ENCODE data around the gene RPAP2. TPM values are rescaled to one million over a fixed set of nuclear protein-coding genes. Genes with fewer than 3 reads are reported as not detected.

The RPAP2 gene
- total and polyA plus RNA-seq, 2 donors (not counting 3 experiments of a cell fraction or from before 2014, with no cell fraction given): 4.3 to 24.9 TPM

GRCh38 chr1:92307980-92308379, 9.1 kb downstream of the RPAP2 start:
- H3K9me3 ChIP-seq (replicated peaks; ENCODE audit: control insufficient read depth, insufficient read depth, low read length): no peaks in the 10 kb centered on the region
- dilution Hi-C loops (cut with MboI; ENCODE audit: extremely low pct_ligation_motif_present, low sequenced_read_pairs): no loop called here
- H3K4me1 ChIP-seq (ENCODE audit: control insufficient read depth, extremely low read depth, insufficient read depth, low read length): no peaks in the 10 kb centered on the region
- CTCF ChIA-PET: interaction anchor here (1.1 to 3.4 kb wide), 7 partner anchors 17 to 511 kb away, joined by 3 to 40 read pairs (median 7); no protein-coding TSS in a partner anchor
- H3K27ac ChIP-seq (ENCODE audit: insufficient read depth, low read depth, low read length): no peak overlapping the region
- intact Hi-C loops (cut with micrococcal nuclease): no loop called here
- FAIRE-seq (no peak), DNase-seq (ENCODE audit: low read depth, low spot score) (no peak)
- POLR2A ChIA-PET: no interaction called here
- no peak overlapping the region for H3K4me2 ChIP-seq (ENCODE audit: insufficient read depth, low read length)
- no peaks in the 10 kb centered on the region for H3K27me3 ChIP-seq (ENCODE audit: control insufficient read depth in 2 of 2, insufficient read depth in 2 of 2, low read length in 2 of 2)
- H3K36me3 ChIP-seq (ENCODE audit: control insufficient read depth in 2 of 2, extremely low read depth in 1 of 2, insufficient read depth in 2 of 2, low read length in 2 of 2): peaks cover 4% of the 10 kb centered on the region in 2 experiments
- no peaks in the 10 kb centered on the region for H3K79me2 ChIP-seq (ENCODE audit: control insufficient read depth, insufficient read depth, low read length)
- TF ChIP-seq POLR2AphosphoS5 (IDR thresholded peaks at IDR 0.05; ENCODE audit: insufficient read depth, low read depth, low read length): no peak
- no peak for TF ChIP-seq FOS (IDR thresholded peaks at IDR 0.05; ENCODE audit: borderline replicate concordance, insufficient read depth, low read length)
- no peak for TF ChIP-seq MAX (IDR thresholded peaks at IDR 0.05; ENCODE audit: insufficient read depth, insufficient read length)
- no peak for TF ChIP-seq MYC (IDR thresholded peaks at IDR 0.05; ENCODE audit: low read depth, low read length)
- no peak for TF ChIP-seq CTCF (IDR thresholded peaks at IDR 0.05; ENCODE audit: extremely low read depth in 1 of 2, insufficient read depth in 1 of 2, low read depth in 1 of 2, low read length in 2 of 2)
- H3K9me1 ChIP-seq (replicated peaks; ENCODE audit: control insufficient read depth, extremely low read depth, insufficient read depth, low read length): no peaks in the 10 kb centered on the region
- BruUV-seq (replicated peaks): no TSS peak
- no peak overlapping the region for H2AFZ ChIP-seq (ENCODE audit: low read depth, low read length)
- H4K20me1 ChIP-seq (replicated peaks; ENCODE audit: control insufficient read depth, extremely low read depth, insufficient read depth, low read length): no peaks in the 10 kb centered on the region
- H3K9ac ChIP-seq (replicated peaks; ENCODE audit: extremely low read depth, insufficient read depth, low read length): no peak overlapping the region
- H3K4me3 ChIP-seq (replicated peaks in 1 of 3; ENCODE audit: insufficient read depth in 1 of 3, low read depth in 1 of 3, low read length in 3 of 3): no peak overlapping the region

- Histone ChIP-seq H4K20me1 (replicated peaks; ENCODE audit: control insufficient read depth, extremely low read depth, insufficient read depth, low read length) (no peaks in the 10 kb centered on the region), H2AFZ (ENCODE audit: low read depth, low read length) (no peak overlapping the region), H3K9me1 (replicated peaks; ENCODE audit: control insufficient read depth, extremely low read depth, insufficient read depth, low read length) (no peaks in the 10 kb centered on the region), H3K79me2 (ENCODE audit: control insufficient read depth, insufficient read depth, low read length) (no peaks in the 10 kb centered on the region), H3K4me1 (ENCODE audit: control insufficient read depth, extremely low read depth, insufficient read depth, low read length) (no peaks in the 10 kb centered on the region), H3K9ac (replicated peaks; ENCODE audit: extremely low read depth, insufficient read depth, low read length) (no peak overlapping the region), H3K36me3 (ENCODE audit: control insufficient read depth in 2 of 2, extremely low read depth in 1 of 2, insufficient read depth in 2 of 2, low read length in 2 of 2) (peaks cover 3 to 4% of the 10 kb centered on the region in 2 experiments), H3K27me3 (ENCODE audit: control insufficient read depth in 2 of 2, insufficient read depth in 2 of 2, low read length in 2 of 2) (no peaks in the 10 kb centered on the region), H3K27ac (ENCODE audit: insufficient read depth, low read depth, low read length) (no peak overlapping the region), H3K4me3 (replicated peaks in 1 of 3; ENCODE audit: insufficient read depth in 1 of 3, low read depth in 1 of 3, low read length in 3 of 3) (no peak overlapping the region), H3K4me2 (ENCODE audit: insufficient read depth, low read length) (no peak overlapping the region), H3K9me3 (replicated peaks; ENCODE audit: control insufficient read depth, insufficient read depth, low read length) (no peaks in the 10 kb centered on the region)
- intact Hi-C loops (cut with micrococcal nuclease): loop anchor here (1.0 to 5.0 kb wide), 3 partner anchors 289 to 507 kb away; no protein-coding TSS in a partner anchor
- ChIA-PET CTCF (interaction anchor here (0.6 to 3.4 kb wide), 78 partner anchors 9 to 548 kb away, joined by 3 to 63 read pairs (median 4); partner anchors contain the start of genes EVI5, GFI1 and RPL5), POLR2A (no interaction called here)
- DNase-seq (ENCODE audit: low read depth, low spot score) (peak; percentile 33), FAIRE-seq (peak; percentile 63)
- dilution Hi-C loops (cut with MboI; ENCODE audit: extremely low pct_ligation_motif_present, low sequenced_read_pairs): no loop called here
- BruUV-seq (replicated peaks): no TSS peak
- TF ChIP-seq POLR2A (IDR thresholded peaks at IDR 0.05; ENCODE audit: low read depth, low read length): no peak
- peak; percentile 23 to 28 for TF ChIP-seq CTCF (IDR thresholded peaks at IDR 0.05; ENCODE audit: extremely low read depth in 1 of 2, insufficient read depth in 1 of 2, low read depth in 1 of 2, low read length in 2 of 2)
Measured at GRCh38 chr1:92310185-92310597, 11.3 kb downstream of the RPAP2 start.

Data from endothelial cell of umbilical vein (primary cell).